ENCODE measurements around the gene MAIP1.

The MAIP1 gene

GRCh38 chr2:199950396-199950795 lies 5.0 kb upstream of the MAIP1 start:
- DNase-seq: no peak

GRCh38 chr2:199951023-199951422 lies 4.4 kb upstream of the MAIP1 start:
- DNase-seq: no peak

- no peak for DNase-seq
Measured at GRCh38 chr2:199955007-199955338, 409 bp upstream of the MAIP1 start.

GRCh38 chr2:199956062-199956380 lies 639 bp downstream of the MAIP1 start:
- DNase-seq: no peak

GRCh38 chr2:199958014-199958413 lies 2.6 kb downstream of the MAIP1 start:
- DNase-seq: no peak

- DNase-seq: no peak
Measured at GRCh38 chr2:199962203-199962602, 6.8 kb downstream of the MAIP1 start.

GRCh38 chr2:199966405-199966804 lies 11.0 kb downstream of the MAIP1 start:
- DNase-seq: no peak

- DNase-seq: no peak
Measured at GRCh38 chr2:199966976-199967375, 11.6 kb downstream of the MAIP1 start.

- DNase-seq: no peak
Measured at GRCh38 chr2:199968126-199968525, 12.7 kb downstream of the MAIP1 start.

- DNase-seq: no peak
Measured at GRCh38 chr2:199972088-199972626, 16.8 kb downstream of the MAIP1 start.

- DNase-seq: no peak
Measured at GRCh38 chr2:199973703-199974102, 18.3 kb downstream of the MAIP1 start.

GRCh38 chr2:199975273-199975895 lies 20.0 kb downstream of the MAIP1 start:
- DNase-seq: no peak

GRCh38 chr2:199977984-199978415 lies 22.6 kb downstream of the MAIP1 start:
- DNase-seq: no peak

- DNase-seq: no peak
Measured at GRCh38 chr2:199979398-199979797, 24.0 kb downstream of the MAIP1 start.

GRCh38 chr2:199979832-199980628 lies 24.6 kb downstream of the MAIP1 start:
- DNase-seq: peak; percentile 64

- DNase-seq: no peak
Measured at GRCh38 chr2:199982126-199982843, 26.9 kb downstream of the MAIP1 start.

- DNase-seq: no peak
Measured at GRCh38 chr2:199983534-199983933, 28.2 kb downstream of the MAIP1 start.

- no peak for DNase-seq
Measured at GRCh38 chr2:199984159-199984558, 28.8 kb downstream of the MAIP1 start.

- DNase-seq: no peak
Measured at GRCh38 chr2:199984755-199985154, 29.4 kb downstream of the MAIP1 start.

GRCh38 chr2:199985625-199986207 lies 30.3 kb downstream of the MAIP1 start:
- peak; percentile 24 for DNase-seq

- no peak for DNase-seq
Measured at GRCh38 chr2:199987586-199987985, 32.2 kb downstream of the MAIP1 start.

- DNase-seq: no peak
Measured at GRCh38 chr2:199988151-199988550, 32.8 kb downstream of the MAIP1 start.

- no peak for DNase-seq
Measured at GRCh38 chr2:199989822-199990221, 34.4 kb downstream of the MAIP1 start.

GRCh38 chr2:199991691-199992090 lies 36.3 kb downstream of the MAIP1 start:
- no peak for DNase-seq

Data from activated effector memory CD4-positive, alpha-beta T cell treated with Interleukin-2 at 50 U/mL for 16 hours (primary cell).